HG03558 (cell line): ENCODE data around the gene MRPL12.

Experiments used
- ATAC-seq: cut with Tn5 transposase; IDR thresholded peaks from one replicate; pipeline ENCODE4 v1.9.1; 2021; ENCODE audit warnings: moderate number of reproducible peaks; ENCODE audit not compliant: unreplicated experiment; ENCODE audit errors: extremely low read depth

Gene MRPL12

GRCh38 chr17:81700353-81701287, 2.5 kb upstream of the MRPL12 start:
- ATAC-seq, result no peak

DNA sequence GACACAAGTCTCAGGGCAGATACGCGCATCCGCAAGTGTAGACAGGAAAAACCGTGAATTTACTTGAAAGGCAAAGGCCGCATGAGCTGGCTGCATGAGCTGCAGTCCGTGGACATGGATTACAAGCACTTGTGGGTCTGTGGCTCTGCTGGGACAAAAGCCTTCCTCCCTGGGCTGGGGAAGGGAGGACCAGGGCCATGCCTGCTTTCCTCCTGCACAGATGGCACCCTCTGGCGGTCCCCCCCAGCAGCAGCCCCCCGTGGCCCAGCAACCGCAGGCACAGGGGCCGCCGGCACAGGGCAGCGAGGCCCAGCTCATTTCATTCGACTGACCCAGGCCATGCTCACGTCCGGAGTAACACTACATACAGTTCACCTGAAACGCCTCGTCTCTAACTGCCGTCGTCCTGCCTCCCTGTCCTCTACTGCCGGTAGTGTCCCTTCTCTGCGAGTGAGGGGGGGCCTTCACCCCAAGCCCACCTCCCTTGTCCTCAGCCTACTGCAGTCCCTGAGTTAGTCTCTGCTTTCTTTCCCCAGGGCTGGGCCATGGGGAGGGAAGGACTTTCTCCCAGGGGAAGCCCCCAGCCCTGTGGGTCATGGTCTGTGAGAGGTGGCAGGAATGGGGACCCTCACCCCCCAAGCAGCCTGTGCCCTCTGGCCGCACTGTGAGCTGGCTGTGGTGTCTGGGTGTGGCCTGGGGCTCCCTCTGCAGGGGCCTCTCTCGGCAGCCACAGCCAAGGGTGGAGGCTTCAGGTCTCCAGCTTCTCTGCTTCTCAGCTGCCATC, 1.7 kb upstream of the MRPL12 start:
- ATAC-seq, result no peak

GRCh38 chr17:81703747-81704654, 834 bp downstream of the MRPL12 start:
- ATAC-seq, result no peak

GRCh38 chr17:81705518-81706231, 2.5 kb downstream of the MRPL12 start:
- ATAC-seq, result no peak

DNA sequence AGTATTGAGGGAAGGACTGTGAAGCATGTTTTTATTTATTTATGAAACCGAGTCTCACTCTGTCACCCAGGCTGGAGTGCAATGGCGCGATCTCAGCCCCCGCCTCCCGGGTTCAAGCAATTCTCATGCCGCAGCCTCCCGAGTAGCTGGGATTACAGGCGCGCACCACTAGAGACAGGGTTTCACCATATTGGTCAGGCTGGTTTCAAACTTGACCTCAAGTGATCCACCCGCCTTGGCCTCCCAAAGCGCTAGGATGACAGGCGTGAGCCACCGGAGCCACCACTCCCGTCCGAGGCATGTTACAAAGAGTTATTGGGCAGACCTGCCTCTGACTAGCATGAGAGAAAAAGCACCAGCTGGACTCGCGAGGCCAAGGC, 3.1 kb downstream of the MRPL12 start:
- ATAC-seq, result no peak

GRCh38 chr17:81706757-81707624, 3.8 kb downstream of the MRPL12 start:
- ATAC-seq, result no peak

DNA sequence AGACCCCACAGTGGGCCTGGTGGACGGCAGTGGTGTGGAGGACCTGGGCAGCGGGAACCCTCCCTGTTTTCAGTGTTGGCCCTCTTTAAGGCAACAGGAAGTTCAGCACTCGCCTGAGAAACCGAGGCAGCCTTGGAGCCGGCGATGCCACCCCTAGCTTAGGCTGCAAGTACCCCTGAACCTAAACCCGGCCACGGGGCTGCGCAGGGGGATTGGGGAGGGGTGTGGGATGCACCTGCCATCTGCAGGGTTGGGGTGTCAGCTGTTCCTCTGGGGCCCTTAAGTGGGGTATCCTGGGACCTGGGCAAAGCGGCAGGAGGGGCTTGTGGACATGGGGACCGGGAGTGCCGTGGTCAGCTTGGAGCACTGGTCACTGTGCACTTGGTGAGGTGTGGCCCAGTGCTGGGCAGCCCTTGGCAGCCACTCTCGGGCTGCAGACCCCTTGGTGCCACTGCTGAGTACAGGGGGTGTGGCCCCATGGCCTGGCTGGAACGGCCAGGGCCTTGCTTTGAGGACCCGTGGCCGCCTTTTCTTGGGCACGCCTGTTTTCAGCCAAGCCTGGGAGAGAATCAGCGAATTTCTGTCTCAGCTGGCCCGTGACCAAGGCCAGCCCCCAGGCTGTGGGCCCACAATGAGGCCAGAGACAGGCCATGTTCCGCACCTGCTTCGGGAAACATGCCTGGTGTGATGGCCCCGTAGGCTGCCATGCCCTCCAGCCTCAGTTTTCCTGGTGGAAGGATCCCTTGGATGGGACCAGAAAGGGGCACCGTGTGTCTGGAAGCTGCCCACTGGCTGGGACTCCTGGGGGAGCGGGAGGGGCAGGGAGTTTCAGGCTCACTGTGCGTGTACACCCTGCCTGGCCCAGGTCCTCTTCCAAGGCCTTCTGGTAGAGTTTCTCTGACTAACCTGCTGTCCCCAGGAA, 4.8 kb downstream of the MRPL12 start:
- no peak for ATAC-seq

- no peak for ATAC-seq
These were observed 5.6 kb downstream of the MRPL12 start for GRCh38 chr17:81708739-81709185.

- no peak for ATAC-seq
These were observed 7.5 kb downstream of the MRPL12 start for GRCh38 chr17:81710514-81711308.

DNA sequence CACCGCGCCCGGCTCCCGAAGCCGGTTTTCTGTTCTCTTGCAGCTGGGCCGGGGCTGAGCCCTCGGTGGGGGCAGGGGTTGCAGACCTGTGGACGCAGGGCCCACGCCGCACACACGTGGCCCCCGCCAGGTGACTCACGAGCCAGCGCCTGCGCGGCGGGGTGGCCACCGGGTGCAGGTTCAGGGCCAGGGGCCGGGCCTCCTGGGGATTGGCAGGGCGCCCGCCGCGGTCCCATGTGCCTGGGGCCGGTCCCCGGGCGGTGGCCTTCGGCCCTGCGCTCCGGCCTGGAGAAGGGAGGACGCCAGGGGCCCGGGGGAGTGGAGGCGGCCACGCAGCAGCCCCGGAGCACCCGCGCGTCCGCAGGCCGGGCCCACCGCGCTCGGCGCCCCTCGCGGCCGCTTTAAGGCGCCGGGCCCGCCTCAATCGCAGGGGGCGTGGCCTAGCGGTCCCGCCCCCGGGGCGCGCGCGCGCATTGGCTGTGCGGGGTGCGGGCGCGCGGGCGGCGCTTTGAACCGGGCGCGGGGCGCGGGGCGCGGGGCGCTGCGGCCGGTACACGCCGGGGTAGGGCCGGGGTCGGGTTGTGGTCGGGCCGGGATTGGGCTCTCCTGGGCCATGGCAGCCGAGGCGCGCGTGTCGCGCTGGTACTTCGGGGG, 8.8 kb downstream of the MRPL12 start, which contains the start of gene SLC25A10:
SLC25A10 (plus strand) TSS at position 471 of the 654 bp plus-strand sequence; CDS start at position 614, 143 bp downstream.
- no peak for ATAC-seq

DNA sequence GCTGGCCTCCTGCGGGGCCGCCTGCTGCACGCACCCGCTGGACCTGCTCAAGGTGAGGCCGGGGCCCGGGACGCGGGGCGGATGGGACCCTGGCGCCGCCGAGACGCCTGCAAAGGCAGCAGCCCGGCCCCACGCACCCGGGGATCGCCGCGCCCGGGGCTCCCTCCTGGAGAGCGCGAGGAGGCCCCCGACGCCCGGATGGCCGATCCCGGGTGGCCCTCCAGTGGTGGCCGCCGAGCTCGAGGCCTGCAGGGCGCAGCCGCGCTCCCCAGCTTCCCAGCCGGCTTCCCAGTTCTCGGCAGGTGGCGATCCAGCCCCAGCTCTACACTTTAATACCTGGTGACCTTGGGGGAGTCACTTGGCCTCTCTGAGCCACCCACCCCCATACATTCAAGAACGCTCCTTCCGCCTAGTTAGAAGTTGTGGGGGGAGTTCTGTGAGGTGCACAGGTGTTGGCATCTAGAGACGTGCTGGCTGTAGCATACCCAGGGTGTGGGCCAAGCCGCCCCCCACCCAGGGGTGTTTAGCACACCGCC, 9.4 kb downstream of the MRPL12 start:
- no peak for ATAC-seq

DNA sequence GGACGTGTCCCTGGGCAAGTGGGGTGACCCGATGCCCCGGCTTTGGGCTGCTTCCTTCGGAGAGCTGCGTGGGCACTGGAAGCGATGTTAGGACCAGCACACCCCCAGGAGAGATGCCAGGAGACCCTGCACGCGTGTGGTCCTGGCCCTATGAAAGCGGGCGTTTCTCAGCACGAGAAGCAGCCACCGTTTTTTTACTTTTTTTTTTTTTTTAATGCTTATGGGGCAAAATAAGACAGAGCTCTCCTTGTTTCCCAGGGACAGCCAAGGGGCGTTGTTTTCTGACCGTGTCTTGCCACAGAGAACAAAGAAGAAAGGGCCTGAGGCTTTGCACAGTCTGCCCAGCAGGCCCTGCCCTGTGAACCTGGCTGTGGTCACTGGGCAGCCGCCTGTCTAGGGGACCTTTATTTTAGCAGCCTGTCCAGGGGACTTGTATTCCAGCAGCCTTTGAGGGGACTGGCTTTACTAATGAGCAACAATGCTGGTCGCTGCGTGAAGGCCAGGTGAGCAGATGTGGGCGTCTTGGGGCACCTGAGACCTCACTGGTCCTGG, 9.9 kb downstream of the MRPL12 start:
- ATAC-seq, result no peak

GRCh38 chr17:81713556-81714411, 10.6 kb downstream of the MRPL12 start:
- no peak for ATAC-seq

DNA sequence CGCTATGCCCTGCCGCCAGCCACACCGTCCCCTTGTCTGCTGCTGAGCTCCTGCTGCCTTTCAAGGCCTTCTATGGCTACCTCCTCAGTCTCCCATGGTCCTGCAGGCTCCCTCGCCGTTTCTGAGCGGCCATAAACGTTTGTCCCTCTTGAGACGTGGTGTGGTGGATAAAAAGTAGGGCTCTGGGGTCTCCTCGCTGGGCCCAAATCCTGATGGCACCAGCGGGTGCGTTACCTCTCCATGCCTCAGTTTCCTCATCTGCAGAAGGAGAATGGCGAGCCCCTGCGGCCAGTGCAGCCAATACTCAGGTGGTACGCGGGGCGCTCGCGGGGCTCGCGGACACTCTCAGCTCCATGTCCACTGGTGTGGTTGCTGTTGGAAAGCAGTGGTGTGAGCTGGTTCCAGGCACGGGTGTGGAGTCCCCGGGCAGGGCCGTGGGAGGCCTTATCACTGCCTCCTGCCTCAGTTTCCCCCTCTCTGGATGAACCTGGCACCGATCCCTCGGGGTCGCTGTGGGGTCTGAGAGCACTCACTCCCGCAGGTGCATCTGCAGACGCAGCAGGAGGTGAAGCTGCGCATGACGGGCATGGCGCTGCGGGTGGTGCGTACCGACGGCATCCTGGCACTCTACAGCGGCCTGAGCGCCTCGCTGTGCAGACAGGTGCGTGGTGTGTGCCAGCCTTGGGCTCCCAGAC, 11.4 kb downstream of the MRPL12 start:
- ATAC-seq, result no peak
